WTC11 (cell line): ENCODE results near the gene CHTF18.

ENCODE experiments used
- CBFB ChIP-seq: sonication (generic); formaldehyde crosslinking; IDR thresholded peaks from 2 replicates; pipeline ENCODE4 v1.8.1; 2022; ENCODE audit warnings: mild to moderate bottlenecking, low read depth, missing genetic modification reagents
- GTF2I ChIP-seq: fragments of 250-450 bp; sonication (Bioruptor Pico); conservative IDR thresholded peaks from 2 replicates; pipeline ENCODE4 v1.4.0; 2021; ENCODE audit warnings: mild to moderate bottlenecking
- MXD4 ChIP-seq: fragments of 250-450 bp; sonication (Bioruptor Pico); IDR thresholded peaks from 2 replicates; pipeline ENCODE4 v1.8.0; 2021; ENCODE audit warnings: mild to moderate bottlenecking, moderate library complexity, borderline replicate concordance

DNA sequence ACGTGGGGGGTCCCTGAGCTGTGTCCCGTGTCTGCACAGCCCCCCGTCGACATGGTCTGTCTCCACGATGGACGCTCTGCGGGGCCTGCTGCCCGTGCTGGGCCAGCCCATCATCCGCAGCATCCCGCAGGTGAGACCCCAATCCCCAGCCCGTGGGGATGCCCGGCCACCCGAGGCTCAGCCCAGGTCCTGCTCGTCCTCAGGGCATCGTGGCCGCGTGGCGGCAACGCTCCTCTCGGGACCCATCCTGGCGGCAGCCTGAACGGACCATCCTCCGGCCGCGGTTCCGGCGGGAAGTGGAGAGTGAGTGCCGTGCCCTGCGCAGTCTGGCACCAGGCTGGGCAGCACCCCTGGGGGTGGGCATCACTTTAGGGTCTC is 22.9 kb upstream of the CHTF18 start:
- TF ChIP-seq GTF2I (CRISPR knock-in tag) = no peak
- no peak for TF ChIP-seq MXD4 (CRISPR knock-in tag)
- TF ChIP-seq CBFB (CRISPR knock-in tag) = no peak
